HepG2 (cell line): Measurements from ENCODE around the gene TRERF1. TPM values are rescaled to one million over a fixed set of nuclear protein-coding genes. Genes with fewer than 3 reads are reported as not detected.

Experiments used
- ARID4A ChIP-seq: sonication (generic); formaldehyde crosslinking; IDR thresholded peaks from 2 replicates; pipeline ENCODE4 v1.5.0; 2020; ENCODE audit warnings: mild to moderate bottlenecking, missing genetic modification reagents, borderline replicate concordance
- HMG20A ChIP-seq: IDR thresholded peaks from 2 replicates; pipeline ENCODE4 v1.6.1; 2016; ENCODE audit warnings: borderline replicate concordance
- MED8 ChIP-seq: sonication (generic); formaldehyde crosslinking; IDR thresholded peaks from 2 replicates; pipeline ENCODE4 v1.8.1; 2023; ENCODE audit warnings: mild to moderate bottlenecking, missing genetic modification reagents; ENCODE audit not compliant: insufficient replicate concordance
- MEIS1 ChIP-seq: sonication (generic); formaldehyde crosslinking; IDR thresholded peaks from 2 replicates; pipeline ENCODE4 v1.9.0; 2021; ENCODE audit warnings: mild to moderate bottlenecking, missing genetic modification reagents, moderate library complexity, borderline replicate concordance
- PATZ1 ChIP-seq: sonication (generic); formaldehyde crosslinking; IDR thresholded peaks from 2 replicates; pipeline ENCODE4 v1.4.0; 2020; ENCODE audit warnings: missing genetic modification reagents
- RFXAP ChIP-seq: sonication (generic); formaldehyde crosslinking; IDR thresholded peaks from 2 replicates; pipeline ENCODE4 v1.4.0; 2020; ENCODE audit warnings: missing genetic modification reagents, borderline replicate concordance
- SP1 ChIP-seq, 2 experiments: fragments of 450-650 bp in 1 of 2; sonication (generic) in 1 of 2; formaldehyde crosslinking in 1 of 2; IDR thresholded peaks; 2 replicates each; pipeline versions ENCODE4 v1.4.0 to v1.6.1; 2016 to 2020; ENCODE audit warnings: missing genetic modification reagents in 1 of 2
- SP4 ChIP-seq: sonication (generic); formaldehyde crosslinking; IDR thresholded peaks from 2 replicates; pipeline ENCODE4 v1.8.1; 2023; ENCODE audit warnings: mild to moderate bottlenecking, missing genetic modification reagents
- TEAD2 ChIP-seq: sonication (generic); formaldehyde crosslinking; IDR thresholded peaks from 2 replicates; pipeline ENCODE4 v1.9.0; 2021; ENCODE audit warnings: missing genetic modification reagents
- TFDP2 ChIP-seq: sonication (generic); formaldehyde crosslinking; IDR thresholded peaks from 2 replicates; pipeline ENCODE4 v1.4.0; 2020; ENCODE audit warnings: missing genetic modification reagents
- TRAFD1 ChIP-seq: sonication (generic); formaldehyde crosslinking; IDR thresholded peaks from 2 replicates; pipeline ENCODE4 v1.5.1; 2020; ENCODE audit warnings: missing genetic modification reagents, mild to moderate bottlenecking, borderline replicate concordance
- UBTF ChIP-seq: sonication (generic); formaldehyde crosslinking; IDR thresholded peaks from 2 replicates; pipeline ENCODE4 v1.4.0; 2020; ENCODE audit warnings: mild to moderate bottlenecking, missing genetic modification reagents
- ZNF580 ChIP-seq: IDR thresholded peaks from 2 replicates; pipeline ENCODE4 v1.6.1; 2016; ENCODE audit warnings: low read depth, borderline replicate concordance
- ZNF607 ChIP-seq: sonication (generic); formaldehyde crosslinking; IDR thresholded peaks from 2 replicates; pipeline ENCODE4 v1.5.1; 2020; ENCODE audit warnings: missing genetic modification reagents, mild to moderate bottlenecking, borderline replicate concordance
- ZNF780A ChIP-seq: sonication (generic); formaldehyde crosslinking; IDR thresholded peaks from 2 replicates; pipeline ENCODE4 v1.8.0; 2022; ENCODE audit warnings: mild to moderate bottlenecking, missing genetic modification reagents, moderate library complexity
- polyA plus RNA-seq, 8 experiments: library from polyadenylated mRNA; depleted of rRNA in 3 of 8; stranded (reverse) in 7 of 8; unstranded in 1 of 8; fragments of >200 nt; fragmentation: Illumina TruSeq in 4 of 8; extraction: Trizol in 4 of 8; gene quantifications; 2 replicates each; pipeline versions ENCODE4 v1.2.1 to v1.2.3, GENCODE V29; 2011 to 2016; ENCODE audit warnings: low read depth in 4 of 8, missing spikeins in 1 of 8, mixed read lengths in 1 of 8; ENCODE audit not compliant: insufficient read depth in 1 of 8
- total RNA-seq, 5 experiments: library from RNA; depleted of rRNA; stranded (reverse); fragments of >200 nt; fragmentation: Illumina TruSeq; extraction: Trizol; gene quantifications; 2 replicates each; pipeline ENCODE4 v1.2.3, GENCODE V29; 2016; ENCODE audit warnings: low read depth in 1 of 5

Gene TRERF1
- total and polyA plus RNA-seq, 2 of the 13 experiments (the other 11 are each of a cell fraction or from before 2014, with no cell fraction given) = 0.02 TPM; not detected in 1

GRCh38 chr6:42453031-42453653, 1.4 kb upstream of the TRERF1 start (continued):
- TF ChIP-seq PATZ1 (CRISPR knock-in tag) (peak; percentile 68), ZNF780A (CRISPR knock-in tag) (no peak), HMG20A (CRISPR knock-in tag) (no peak), TFDP2 (0 out of 2 replicates have a peak, but pooled peaks have one; percentile 32), ZNF580 (CRISPR knock-in tag) (no peak), MED8 (CRISPR knock-in tag) (no peak), RFXAP (CRISPR knock-in tag) (no peak), SP4 (CRISPR knock-in tag) (peak; percentile 24; the same call in 1 of the 2 replicates), MEIS1 (CRISPR knock-in tag) (no peak), TEAD2 (CRISPR knock-in tag) (no peak), UBTF (CRISPR knock-in tag) (peak; percentile 96), SP1 (IDR thresholded peaks at IDR 0.05) (no peak), SP1 (CRISPR knock-in tag; IDR thresholded peaks at IDR 0.05) (0 out of 2 replicates have a peak, but pooled peaks have one; percentile 13), ARID4A (0 out of 2 replicates have a peak, but pooled peaks have one; percentile 0), ZNF607 (CRISPR knock-in tag) (no peak), TRAFD1 (CRISPR knock-in tag) (no peak)
